ENCODE measurements around the gene LMBR1. TPM values are rescaled to one million over a fixed set of nuclear protein-coding genes. Genes with fewer than 3 reads are reported as not detected.

The LMBR1 gene
- total and polyA plus RNA-seq, 12 donors = 16.9 to 341 (median 117) TPM

- no peaks in the 10 kb centered on the region for H3K36me3 ChIP-seq (replicated peaks in 1 of 2)
- TF ChIP-seq POLR2A (IDR thresholded peaks at IDR 0.05) (no peak), CTCF (IDR thresholded peaks at IDR 0.05) (no peak)
- no peak for DNase-seq
- WGBS, 4 donors = 68 to 74% (median 71%) methylated on average over 8 of the region's 8 CpGs
- H3K27ac ChIP-seq = no peak overlapping the region
- no peaks in the 10 kb centered on the region for H3K27me3 ChIP-seq
- H3K9me3 ChIP-seq (replicated peaks in 1 of 3) = no peaks in the 10 kb centered on the region
- H3K4me1 ChIP-seq (replicated peaks in 1 of 2) = no peaks in the 10 kb centered on the region
- intact Hi-C loops (cut with DNase I) = loop anchor here in 1 of 2 donors (10.0 kb wide), 1 partner anchor 148 kb away; no protein-coding TSS in a partner anchor
- no peak overlapping the region for H3K4me3 ChIP-seq
Observed at GRCh38 chr7:156666368-156667109, 226.4 kb downstream of the LMBR1 start.

GRCh38 chr7:156665101-156665500 is 227.9 kb downstream of the LMBR1 start:
- WGBS, 4 donors = 86 to 92% (median 87%) methylated on average over 4 of the region's 4 CpGs
- no peaks in the 10 kb centered on the region for H3K36me3 ChIP-seq (replicated peaks in 1 of 2)
- intact Hi-C loops (cut with DNase I) = loop anchor here in 1 of 2 donors (10.0 kb wide), 1 partner anchor 150 kb away; no protein-coding TSS in a partner anchor

GRCh38 chr7:156662277-156662676 is 230.7 kb downstream of the LMBR1 start:
- H3K27me3 ChIP-seq = no peaks in the 10 kb centered on the region
- H3K4me1 ChIP-seq (replicated peaks in 1 of 2) = no peaks in the 10 kb centered on the region
- no peak for TF ChIP-seq POLR2A (IDR thresholded peaks at IDR 0.05)
- TF ChIP-seq CTCF (IDR thresholded peaks at IDR 0.05) = no peak
- no peak overlapping the region for H3K27ac ChIP-seq
- no peaks in the 10 kb centered on the region for H3K36me3 ChIP-seq (replicated peaks in 1 of 2)
- no peaks in the 10 kb centered on the region for H3K9me3 ChIP-seq (replicated peaks in 1 of 3)
- H3K4me3 ChIP-seq = no peak overlapping the region
- intact Hi-C loops (cut with DNase I) = loop anchor here in 1 of 2 donors (10.0 kb wide), 1 partner anchor 153 kb away; no protein-coding TSS in a partner anchor
- no peak for DNase-seq
- 87 to 99% (median 94%) methylated on average over 4 of the region's 4 CpGs for WGBS, 4 donors

More at GRCh38 chr7:156665101-156665500, 227.9 kb downstream of the LMBR1 start:
- Histone ChIP-seq H3K9me3 (replicated peaks in 1 of 3) (no peaks in the 10 kb centered on the region), H3K27me3 (no peaks in the 10 kb centered on the region), H3K4me1 (replicated peaks in 1 of 2) (no peaks in the 10 kb centered on the region), H3K4me3 (no peak overlapping the region), H3K27ac (no peak overlapping the region)
- TF ChIP-seq POLR2A (IDR thresholded peaks at IDR 0.05) = no peak
- no peak for TF ChIP-seq CTCF (IDR thresholded peaks at IDR 0.05)
- DNase-seq = no peak

- no peaks in the 10 kb centered on the region for H3K27me3 ChIP-seq
- DNase-seq = no peak
- no peak overlapping the region for H3K27ac ChIP-seq
- H3K9me3 ChIP-seq (replicated peaks in 1 of 3) = no peaks in the 10 kb centered on the region
- H3K36me3 ChIP-seq (replicated peaks in 1 of 2) = no peaks in the 10 kb centered on the region
- intact Hi-C loops (cut with DNase I) = loop anchor here in 1 of 2 donors (10.0 kb wide), 1 partner anchor 153 kb away; no protein-coding TSS in a partner anchor
- TF ChIP-seq CTCF (IDR thresholded peaks at IDR 0.05) (no peak), POLR2A (IDR thresholded peaks at IDR 0.05) (no peak)
- H3K4me3 ChIP-seq = no peak overlapping the region
- WGBS, 4 donors = 84 to 94% (median 92%) methylated on average over 5 of the region's 5 CpGs
- H3K4me1 ChIP-seq (replicated peaks in 1 of 2) = no peaks in the 10 kb centered on the region
Observed at GRCh38 chr7:156661637-156662036, 231.3 kb downstream of the LMBR1 start.
